Measurements from ENCODE around the gene PECR.

DNA sequence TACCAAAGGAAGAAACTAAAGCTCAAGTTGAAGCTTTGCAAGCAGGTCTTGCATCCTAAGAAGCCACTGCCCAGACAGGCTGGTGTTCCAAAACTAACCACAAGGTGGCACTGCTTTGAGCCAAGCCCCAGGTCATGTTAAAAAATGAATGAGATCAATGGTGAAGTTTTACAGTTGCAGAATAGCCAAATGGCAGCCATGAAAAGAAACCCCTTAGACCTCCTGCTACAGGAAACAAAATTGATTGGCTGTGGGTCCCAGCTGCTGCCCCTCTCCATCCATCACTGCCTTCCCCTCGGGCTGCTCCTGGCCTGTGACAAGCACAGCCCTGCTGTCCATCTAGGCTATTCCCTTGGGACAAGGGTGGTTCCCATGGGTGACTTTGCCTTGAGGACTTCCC lies 47.5 kb downstream of the PECR start:
- TF ChIP-seq SPI1 (IDR thresholded peaks at IDR 0.05; ENCODE audit: low read depth, low read length) = no peak
- no peak for TF ChIP-seq POLR2A (IDR thresholded peaks at IDR 0.05; ENCODE audit: low read depth, low read length)
- TF ChIP-seq TAF1 (IDR thresholded peaks at IDR 0.05; ENCODE audit: low read depth, low read length) = no peak
- TF ChIP-seq POLR2AphosphoS5 (IDR thresholded peaks at IDR 0.05; ENCODE audit: low read depth, low read length) = no peak
- TF ChIP-seq PAX5 (IDR thresholded peaks at IDR 0.05; ENCODE audit: insufficient read depth, low read length, severe bottlenecking) = no peak
- TF ChIP-seq POU2F2 (IDR thresholded peaks at IDR 0.05; ENCODE audit: low read depth, low read length) = no peak
